ENCODE results near the gene GRIK3. TPM values are rescaled to one million over a fixed set of nuclear protein-coding genes. Genes with fewer than 3 reads are reported as not detected.

GRIK3 gene
- total and polyA plus RNA-seq, 3 donors from 2014 or later: 0.99 to 6.3 (median 3.1) TPM

- no peaks in the 10 kb centered on the region for H3K27me3 ChIP-seq
- H3K9me3 ChIP-seq: no peaks in the 10 kb centered on the region
- 73 to 89% methylated on average over 5 of the region's 5 CpGs for WGBS, 2 donors
- no peaks in the 10 kb centered on the region for H3K4me1 ChIP-seq
- intact Hi-C loops (cut with DNase I; ENCODE audit: low total_unique reads): no loop called here
- no peak for DNase-seq
- no peak overlapping the region for H3K4me3 ChIP-seq
- H3K36me3 ChIP-seq (ENCODE audit: low read depth, missing control alignments): no peaks in the 10 kb centered on the region
- H3K27ac ChIP-seq: no peak overlapping the region
- TF ChIP-seq, protein P1, sequence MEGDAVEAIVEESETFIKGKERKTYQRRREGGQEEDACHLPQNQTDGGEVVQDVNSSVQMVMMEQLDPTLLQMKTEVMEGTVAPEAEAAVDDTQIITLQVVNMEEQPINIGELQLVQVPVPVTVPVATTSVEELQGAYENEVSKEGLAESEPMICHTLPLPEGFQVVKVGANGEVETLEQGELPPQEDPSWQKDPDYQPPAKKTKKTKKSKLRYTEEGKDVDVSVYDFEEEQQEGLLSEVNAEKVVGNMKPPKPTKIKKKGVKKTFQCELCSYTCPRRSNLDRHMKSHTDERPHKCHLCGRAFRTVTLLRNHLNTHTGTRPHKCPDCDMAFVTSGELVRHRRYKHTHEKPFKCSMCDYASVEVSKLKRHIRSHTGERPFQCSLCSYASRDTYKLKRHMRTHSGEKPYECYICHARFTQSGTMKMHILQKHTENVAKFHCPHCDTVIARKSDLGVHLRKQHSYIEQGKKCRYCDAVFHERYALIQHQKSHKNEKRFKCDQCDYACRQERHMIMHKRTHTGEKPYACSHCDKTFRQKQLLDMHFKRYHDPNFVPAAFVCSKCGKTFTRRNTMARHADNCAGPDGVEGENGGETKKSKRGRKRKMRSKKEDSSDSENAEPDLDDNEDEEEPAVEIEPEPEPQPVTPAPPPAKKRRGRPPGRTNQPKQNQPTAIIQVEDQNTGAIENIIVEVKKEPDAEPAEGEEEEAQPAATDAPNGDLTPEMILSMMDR (IDR thresholded peaks at IDR 0.05): no peak
- TF ChIP-seq POLR2A (IDR thresholded peaks at IDR 0.05): no peak
Observed at GRCh38 chr1:37058424-37058988, 24.2 kb upstream of the GRIK3 start.

DNA sequence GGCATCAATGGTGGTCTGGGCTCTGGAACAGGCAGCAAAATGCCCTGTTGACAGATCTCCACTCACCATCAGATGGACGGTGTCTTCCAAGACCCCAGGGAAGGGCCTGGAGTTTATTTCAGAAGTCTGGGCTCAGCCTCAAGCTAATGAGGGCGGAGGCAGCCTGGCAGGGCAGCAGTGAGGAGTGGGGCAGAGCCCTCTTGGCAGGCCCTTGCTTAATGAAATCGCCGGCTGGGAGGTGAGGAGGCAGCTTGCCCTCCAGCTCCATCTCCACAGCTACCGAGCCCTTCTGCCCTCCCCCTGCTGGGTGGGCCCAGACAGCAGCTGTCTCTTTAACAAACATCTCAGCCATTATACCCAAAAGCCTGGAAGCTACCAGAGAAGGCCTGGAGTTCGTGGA lies 22.0 kb upstream of the GRIK3 start:
- H3K4me1 ChIP-seq: no peaks in the 10 kb centered on the region
- DNase-seq: no peak
- WGBS, 2 donors: 47 to 54% methylated on average over 2 to 6 of the region's 6 CpGs
- no peak for TF ChIP-seq POLR2A (IDR thresholded peaks at IDR 0.05)
- TF ChIP-seq, protein P1 (IDR thresholded peaks at IDR 0.05): no peak
- intact Hi-C loops (cut with DNase I; ENCODE audit: low total_unique reads): no loop called here
- no peak overlapping the region for H3K4me3 ChIP-seq
- H3K27ac ChIP-seq: no peak overlapping the region
- H3K36me3 ChIP-seq (ENCODE audit: low read depth, missing control alignments): no peaks in the 10 kb centered on the region
- no peaks in the 10 kb centered on the region for H3K27me3 ChIP-seq
- H3K9me3 ChIP-seq: no peaks in the 10 kb centered on the region

DNA sequence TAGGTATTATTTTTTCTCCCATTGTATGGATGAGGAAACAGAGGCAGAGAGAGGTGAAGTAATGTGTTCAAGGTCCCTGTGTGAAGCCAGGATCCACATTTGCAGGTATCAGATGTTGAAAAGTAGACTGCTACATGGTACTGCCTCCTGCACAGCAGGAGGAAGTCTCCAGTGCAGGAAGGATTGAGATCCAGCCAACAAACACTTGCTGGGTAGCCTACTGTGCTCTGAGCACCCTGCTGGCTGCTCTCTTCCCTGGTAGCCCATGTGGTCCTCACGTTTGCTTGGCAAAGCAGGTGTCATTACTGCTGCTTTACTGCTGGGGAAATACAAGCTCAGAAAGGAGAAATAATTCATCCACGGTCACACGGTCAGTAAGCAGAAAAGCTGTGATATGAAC lies 21.3 kb upstream of the GRIK3 start:
- intact Hi-C loops (cut with DNase I; ENCODE audit: low total_unique reads): no loop called here
- 66 to 74% methylated on average over 3 of the region's 3 CpGs for WGBS, 2 donors
- DNase-seq: no peak
- Histone ChIP-seq H3K27ac (no peak overlapping the region), H3K9me3 (no peaks in the 10 kb centered on the region), H3K4me3 (no peak overlapping the region), H3K36me3 (ENCODE audit: low read depth, missing control alignments) (no peaks in the 10 kb centered on the region), H3K4me1 (no peaks in the 10 kb centered on the region), H3K27me3 (no peaks in the 10 kb centered on the region)
- no peak for TF ChIP-seq POLR2A (IDR thresholded peaks at IDR 0.05)
- TF ChIP-seq, protein P1 (IDR thresholded peaks at IDR 0.05): no peak

- intact Hi-C loops (cut with DNase I; ENCODE audit: low total_unique reads): no loop called here
- H3K27ac ChIP-seq: no peak overlapping the region
- no peak for DNase-seq
- no peaks in the 10 kb centered on the region for H3K4me1 ChIP-seq
- H3K36me3 ChIP-seq (ENCODE audit: low read depth, missing control alignments): no peaks in the 10 kb centered on the region
- H3K4me3 ChIP-seq: no peak overlapping the region
- no peaks in the 10 kb centered on the region for H3K9me3 ChIP-seq
- 78 to 80% methylated on average over 5 of the region's 5 CpGs for WGBS, 2 donors
- TF ChIP-seq, protein P1 (IDR thresholded peaks at IDR 0.05): no peak
- TF ChIP-seq POLR2A (IDR thresholded peaks at IDR 0.05): no peak
- H3K27me3 ChIP-seq: no peaks in the 10 kb centered on the region
Observed at GRCh38 chr1:37053173-37053572, 18.9 kb upstream of the GRIK3 start.

DNA sequence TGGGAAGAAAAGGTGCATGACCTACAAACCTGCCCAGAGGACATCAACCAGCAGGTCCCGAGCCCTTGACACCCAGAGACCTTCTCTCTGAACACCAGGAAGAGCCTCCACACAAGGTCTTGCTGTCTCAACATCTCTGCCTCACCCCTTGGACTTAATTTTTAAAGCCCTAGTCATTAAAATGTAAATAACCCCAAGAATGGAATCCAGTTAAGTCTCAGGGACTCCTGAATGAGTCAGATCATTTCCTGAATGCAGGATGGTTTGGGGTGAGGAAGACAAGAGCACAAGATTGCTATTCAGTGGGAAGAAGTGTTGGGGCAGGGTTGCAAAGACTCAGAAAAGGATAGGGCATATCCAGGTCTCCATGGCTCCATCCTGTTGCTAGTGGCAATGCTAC lies 17.8 kb upstream of the GRIK3 start:
- intact Hi-C loops (cut with DNase I; ENCODE audit: low total_unique reads): no loop called here
- WGBS, 2 donors: 88 to 100% methylated on average over 1 of the region's 1 CpG
- H3K27ac ChIP-seq: no peak overlapping the region
- no peak overlapping the region for H3K4me3 ChIP-seq
- no peaks in the 10 kb centered on the region for H3K4me1 ChIP-seq
- no peaks in the 10 kb centered on the region for H3K36me3 ChIP-seq (ENCODE audit: low read depth, missing control alignments)
- H3K9me3 ChIP-seq: no peaks in the 10 kb centered on the region
- TF ChIP-seq, protein P1 (IDR thresholded peaks at IDR 0.05): no peak
- TF ChIP-seq POLR2A (IDR thresholded peaks at IDR 0.05): no peak
- DNase-seq: no peak
- no peaks in the 10 kb centered on the region for H3K27me3 ChIP-seq
